Daoy (cell line): ENCODE results near the gene KCTD17. TPM values are rescaled to one million over a fixed set of nuclear protein-coding genes. Genes with fewer than 3 reads are reported as not detected.
A peak's percentile ranks its signal among the peaks of the same experiment; 100 is the strongest.

Experiments used
- DNase-seq: peaks from one replicate; pipeline ENCODE4 v3.0.0-alpha.2; 2015; ENCODE audit warnings: low read depth
- total RNA-seq: library from RNA; depleted of rRNA; stranded (reverse); fragments of >200 nt; shearing (Covaris generic); gene quantifications from 2 replicates; pipeline ENCODE4 v1.2.3, GENCODE V29; 2014

Gene KCTD17
- total RNA-seq, 1 experiment from 2014 or later, result 20.6 TPM

DNA sequence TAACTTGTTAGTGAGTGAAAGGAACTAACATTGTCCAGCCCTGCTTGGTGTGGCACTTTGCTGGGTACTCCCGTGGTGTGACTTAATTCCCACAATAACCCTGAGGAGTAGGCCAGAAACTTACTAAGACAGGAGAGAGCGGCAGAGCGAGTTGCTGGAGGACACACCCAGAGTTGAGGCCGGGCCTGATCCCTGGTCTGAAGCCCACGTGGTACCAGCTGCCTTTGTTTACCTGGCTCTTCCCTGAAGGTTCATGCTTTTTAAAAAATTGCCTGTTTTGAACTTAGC lies 31.4 kb upstream of the KCTD17 start:
- DNase-seq, result peak; percentile 43

GRCh38 chr22:37021041-37021440 lies 30.5 kb upstream of the KCTD17 start:
- DNase-seq, result no peak

- peak; percentile 41 for DNase-seq
These were observed 29.6 kb upstream of the KCTD17 start for GRCh38 chr22:37021710-37022482.

- no peak for DNase-seq
These were observed 28.8 kb upstream of the KCTD17 start for GRCh38 chr22:37022483-37023337.

GRCh38 chr22:37023743-37024338 lies 27.7 kb upstream of the KCTD17 start:
- DNase-seq, result no peak

DNA sequence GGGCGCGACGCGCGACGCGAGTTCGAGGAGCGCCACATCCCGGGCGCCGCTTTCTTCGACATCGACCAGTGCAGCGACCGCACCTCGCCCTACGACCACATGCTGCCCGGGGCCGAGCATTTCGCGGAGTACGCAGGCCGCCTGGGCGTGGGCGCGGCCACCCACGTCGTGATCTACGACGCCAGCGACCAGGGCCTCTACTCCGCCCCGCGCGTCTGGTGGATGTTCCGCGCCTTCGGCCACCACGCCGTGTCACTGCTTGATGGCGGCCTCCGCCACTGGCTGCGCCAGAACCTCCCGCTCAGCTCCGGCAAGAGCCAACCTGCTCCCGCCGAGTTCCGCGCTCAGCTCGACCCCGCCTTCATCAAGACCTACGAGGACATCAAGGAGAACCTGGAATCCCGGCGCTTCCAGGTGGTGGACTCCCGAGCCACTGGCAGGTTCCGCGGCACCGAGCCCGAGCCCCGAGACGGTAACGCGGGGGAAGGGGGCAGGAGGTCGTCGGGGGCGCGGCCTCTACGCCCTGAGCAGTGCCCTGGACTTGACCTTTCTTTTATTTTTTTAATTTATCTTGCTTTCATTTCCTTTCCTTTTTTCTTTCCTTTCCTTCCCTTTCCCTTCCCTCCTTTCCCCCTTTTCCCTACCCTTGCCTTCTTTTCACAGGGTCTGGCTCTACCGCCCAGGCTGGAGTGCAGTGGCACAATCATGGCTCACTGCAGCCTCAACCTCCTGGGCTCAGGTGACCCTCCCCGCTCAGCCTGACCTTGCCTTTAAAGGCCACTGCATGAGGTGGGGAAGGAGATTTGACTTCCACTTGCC lies 27.0 kb upstream of the KCTD17 start:
- DNase-seq, result no peak

DNA sequence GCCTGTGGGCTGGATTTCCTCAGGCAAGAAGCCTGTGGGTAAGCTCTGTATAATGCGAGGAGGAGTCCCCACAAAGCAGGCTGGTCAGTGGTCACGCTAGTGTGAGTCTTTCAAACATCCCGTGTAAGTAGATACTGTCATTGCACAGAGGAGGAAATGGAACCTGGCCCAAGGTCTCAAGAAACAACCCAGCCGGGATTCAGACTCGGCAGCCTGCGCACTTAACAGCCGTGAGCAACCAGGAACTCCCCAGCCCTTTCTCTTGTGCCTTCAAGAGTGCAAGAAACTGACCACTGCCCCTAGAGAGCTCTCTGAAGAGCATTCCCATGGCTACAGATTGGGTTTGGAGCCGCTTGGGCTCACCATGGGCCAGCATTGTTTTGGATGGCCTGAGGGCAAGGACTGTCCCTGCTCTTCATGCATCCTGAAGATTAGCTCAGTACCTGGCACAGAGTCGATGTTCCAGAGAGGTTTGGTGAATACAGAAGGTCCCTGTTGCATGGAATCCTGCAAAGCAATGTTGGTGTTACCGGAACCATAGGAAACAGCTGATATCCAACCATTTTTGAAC lies 26.0 kb upstream of the KCTD17 start:
- no peak for DNase-seq

- no peak for DNase-seq
These were observed 25.2 kb upstream of the KCTD17 start for GRCh38 chr22:37026325-37026724.

GRCh38 chr22:37027556-37027955 lies 24.0 kb upstream of the KCTD17 start:
- no peak for DNase-seq

DNA sequence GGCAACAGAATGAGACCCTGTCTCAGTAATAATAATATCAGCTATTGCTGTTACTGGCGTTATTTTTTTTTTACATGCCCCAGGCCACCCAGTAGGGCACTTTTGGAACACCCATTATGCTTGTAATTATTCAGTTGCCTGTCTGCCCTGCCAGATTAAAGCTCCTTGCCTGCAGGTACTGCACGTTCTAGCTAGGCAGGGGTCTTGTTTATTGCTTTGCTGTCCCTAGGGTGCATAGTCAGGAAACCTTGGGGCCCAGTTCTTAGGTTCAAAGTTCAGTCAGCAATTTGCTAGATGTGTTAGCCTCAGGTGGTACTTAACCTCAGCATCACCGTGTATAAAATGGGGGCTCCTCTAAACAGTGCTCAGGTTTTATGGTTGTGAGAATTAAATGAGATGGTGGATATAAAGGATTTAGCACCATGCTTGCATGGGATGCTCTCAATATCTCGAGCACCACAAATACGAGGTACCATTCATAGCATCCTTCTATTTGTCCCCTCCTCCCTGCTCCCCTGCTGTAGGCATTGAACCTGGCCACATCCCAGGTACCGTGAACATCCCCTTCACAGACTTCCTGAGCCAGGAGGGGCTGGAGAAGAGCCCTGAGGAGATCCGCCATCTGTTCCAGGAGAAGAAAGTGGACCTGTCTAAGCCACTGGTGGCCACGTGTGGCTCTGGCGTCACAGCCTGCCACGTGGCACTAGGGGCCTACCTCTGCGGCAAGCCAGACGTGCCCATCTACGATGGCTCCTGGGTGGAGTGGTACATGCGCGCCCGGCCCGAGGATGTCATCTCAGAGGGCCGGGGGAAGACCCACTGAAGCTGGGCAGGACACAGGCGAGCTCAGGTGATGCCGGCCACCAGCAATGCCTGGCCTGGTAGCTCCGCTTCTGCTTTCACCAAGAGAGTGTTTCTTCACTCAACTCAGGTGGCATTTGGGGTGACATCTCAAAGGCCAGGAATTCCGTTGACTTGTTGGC lies 22.6 kb upstream of the KCTD17 start:
- no peak for DNase-seq

DNA sequence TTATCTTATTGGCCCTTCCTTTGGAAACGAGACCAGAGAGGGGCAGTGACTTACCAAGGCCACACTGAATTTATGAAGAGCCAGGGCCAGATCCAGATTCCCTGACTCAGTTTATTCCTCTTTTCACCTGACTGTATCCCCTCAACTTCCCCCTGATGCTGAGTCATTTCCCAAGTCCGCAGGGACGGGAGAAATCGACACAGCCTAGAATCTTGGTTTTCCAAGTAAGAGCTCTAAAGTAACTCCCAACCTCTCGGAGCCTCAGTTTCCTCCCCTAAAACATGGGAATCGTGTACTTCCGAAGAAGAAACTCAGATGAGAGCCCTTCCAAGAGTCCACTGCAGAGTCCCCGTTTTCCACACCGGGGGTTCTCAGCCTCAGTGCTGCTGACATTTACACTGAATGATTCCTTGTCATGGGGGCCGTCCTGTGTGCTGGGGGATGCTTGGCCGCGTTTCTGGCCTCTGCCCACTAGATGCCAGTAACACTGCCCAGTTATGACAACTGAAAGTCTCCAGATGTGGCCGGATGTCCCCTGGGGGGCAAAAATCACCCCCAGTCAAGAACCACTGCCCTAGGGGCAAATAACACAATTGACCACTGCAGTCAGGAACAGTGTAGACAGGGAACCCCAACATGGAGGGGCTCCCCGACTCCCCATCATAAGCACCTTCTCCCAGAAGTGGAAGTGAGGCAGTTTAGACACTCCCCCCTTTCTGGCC lies 20.8 kb upstream of the KCTD17 start:
- DNase-seq, result no peak

DNA sequence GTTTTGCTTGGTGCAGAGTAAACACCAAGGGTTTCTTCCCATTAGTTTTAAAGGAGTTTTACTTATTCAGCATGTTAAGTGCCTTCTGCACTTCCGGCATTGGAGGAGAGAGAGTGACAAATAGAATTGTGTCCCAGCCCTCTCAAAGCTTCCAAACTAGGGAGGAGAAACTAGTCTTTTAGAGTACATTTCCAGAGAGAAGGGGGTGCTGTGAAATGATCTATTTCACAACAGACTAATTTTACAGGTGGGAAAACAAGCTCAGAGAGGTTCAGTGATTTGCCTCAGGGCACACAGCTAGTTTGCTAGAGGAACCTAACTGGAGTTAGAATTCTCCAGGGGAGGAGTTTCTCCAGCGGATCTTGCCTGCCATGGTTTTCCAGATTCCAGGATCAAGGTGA lies 19.4 kb upstream of the KCTD17 start:
- no peak for DNase-seq

DNA sequence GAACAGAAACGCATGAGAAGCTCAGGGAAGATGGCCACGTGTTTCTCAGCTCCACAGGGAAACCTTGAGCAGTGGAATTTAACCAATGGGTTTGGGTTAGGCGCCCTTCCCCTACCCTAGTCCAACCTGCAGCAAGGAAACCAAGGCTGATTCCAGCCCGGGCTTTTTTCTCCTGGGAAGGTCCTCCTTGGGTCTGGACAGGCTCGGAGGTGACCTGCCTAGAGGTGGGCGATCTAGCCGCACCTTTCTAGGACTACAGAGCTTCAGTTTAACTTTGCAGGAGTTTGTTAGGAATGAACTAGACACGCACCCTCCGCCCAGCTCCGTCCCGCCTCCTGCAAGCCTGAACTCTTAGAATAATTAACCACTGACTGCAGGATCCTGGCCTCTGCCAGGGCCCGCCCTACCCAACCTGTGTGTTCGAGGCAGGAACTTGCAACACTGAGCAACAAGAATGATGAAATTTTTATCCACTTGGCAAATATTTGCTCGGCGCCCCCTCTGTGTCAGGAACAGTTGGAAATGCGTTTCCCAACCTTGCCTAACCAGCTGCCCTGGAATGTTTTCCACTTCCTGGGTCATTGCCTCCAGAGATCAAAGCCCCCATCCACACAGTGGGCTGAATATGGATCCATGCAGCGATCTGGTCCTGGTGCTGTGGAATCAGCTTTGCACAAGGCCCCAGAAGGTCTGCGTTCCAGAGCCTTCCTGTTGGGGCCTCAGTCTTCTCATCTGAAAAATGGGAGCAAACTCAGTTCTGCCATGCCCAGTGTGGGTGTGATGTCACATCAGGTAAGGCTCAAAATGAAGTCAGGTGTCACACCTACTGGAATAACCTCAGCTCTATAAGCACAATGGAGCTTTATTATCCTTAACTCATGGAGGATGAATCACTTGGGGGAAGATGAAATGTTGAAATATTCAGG lies 18.7 kb upstream of the KCTD17 start:
- peak; percentile 16 for DNase-seq

DNA sequence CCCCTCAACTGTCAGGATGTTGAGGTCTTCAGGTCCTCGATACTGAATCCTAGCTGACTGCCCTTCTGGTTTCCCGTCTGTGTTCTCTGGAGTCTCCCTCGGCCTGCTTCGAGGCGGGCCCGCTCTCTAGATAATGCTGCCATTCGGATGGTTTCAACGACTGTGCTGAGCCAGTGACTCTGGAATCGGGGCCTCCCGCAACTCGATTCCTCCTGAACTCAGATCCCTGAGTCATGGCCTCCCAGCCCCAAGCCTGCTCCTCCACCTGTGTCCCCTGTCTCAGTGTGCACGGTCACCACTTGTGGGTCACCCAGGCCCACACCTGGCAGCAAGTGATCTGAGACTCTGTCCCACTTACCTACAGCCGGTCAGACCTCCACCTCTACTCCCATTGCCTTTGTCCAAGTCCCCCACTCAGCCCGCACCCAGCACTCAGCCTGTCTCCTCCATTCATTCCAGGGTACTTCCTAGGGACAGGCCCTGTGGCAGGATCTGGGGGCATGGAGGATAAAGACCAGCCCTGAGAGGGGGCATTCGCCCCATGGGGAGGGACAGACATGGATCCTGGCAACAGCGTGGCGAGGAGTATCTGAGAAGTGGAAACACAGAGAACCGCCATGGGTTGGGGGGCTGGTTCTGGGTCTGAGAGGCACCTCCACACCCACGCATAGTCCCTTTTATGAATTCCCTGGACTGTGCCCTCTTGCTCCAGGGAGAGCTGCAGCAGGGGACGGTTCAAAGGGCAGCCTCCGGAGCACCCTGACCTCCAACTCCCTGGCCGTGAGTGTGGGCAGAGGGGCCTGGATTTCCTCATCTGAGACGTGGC lies 17.7 kb upstream of the KCTD17 start:
- no peak for DNase-seq

GRCh38 chr22:37036655-37037377 lies 14.7 kb upstream of the KCTD17 start:
- DNase-seq, result no peak

DNA sequence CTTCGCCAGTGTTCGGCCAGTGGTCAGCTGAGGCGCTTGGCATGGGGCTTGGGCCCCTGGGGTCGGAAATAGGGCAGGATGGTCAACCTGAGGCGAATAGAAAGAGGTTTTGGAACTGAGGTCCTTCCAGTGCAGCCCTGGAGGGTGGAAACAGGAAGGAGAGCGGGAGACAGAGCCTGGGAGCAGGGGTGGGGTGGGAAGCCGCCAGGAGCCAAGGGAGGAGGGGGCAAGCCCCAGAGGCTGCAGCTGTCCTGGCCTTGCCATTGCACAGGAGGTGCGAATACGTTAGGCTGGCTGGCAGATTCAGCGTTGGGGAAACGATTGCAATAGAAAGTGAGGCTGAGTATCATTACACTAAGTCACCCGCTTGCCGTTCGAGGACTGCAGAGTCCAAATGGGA lies 13.9 kb upstream of the KCTD17 start:
- DNase-seq, result no peak

- DNase-seq, result no peak
These were observed 12.1 kb upstream of the KCTD17 start for GRCh38 chr22:37039466-37039865.
